ENCODE data around the gene LCN2. TPM values are rescaled to one million over a fixed set of nuclear protein-coding genes. Genes with fewer than 3 reads are reported as not detected.

LCN2 gene
- total RNA-seq, 2 experiments from 2014 or later, result not detected

- no peaks in the 10 kb centered on the region for H3K27me3 Mint-ChIP-seq
- ChIA-PET POLR2A (no interaction called here), CTCF (interaction anchor here (0.5 to 4.2 kb wide), 25 partner anchors 10 to 273 kb away, joined by 3 to 54 read pairs (median 4); partner anchors contain the start of genes EEIG1, PIP5KL1 and PTGES2)
- H3K4me1 Mint-ChIP-seq, result peaks cover 11% of the 10 kb centered on the region
- H3K36me3 Mint-ChIP-seq (ENCODE audit: low read depth), result peaks cover 3% of the 10 kb centered on the region
- H3K9me3 Mint-ChIP-seq, result no peaks in the 10 kb centered on the region
- peak; percentile 97 for DNase-seq
- peak overlapping the region; percentile 52 for H3K27ac Mint-ChIP-seq
- H3K4me3 Mint-ChIP-seq, result no peak overlapping the region
Measured at GRCh38 chr9:128117613-128118471, 31.4 kb upstream of the LCN2 start.

GRCh38 chr9:128118472-128118857 is 30.8 kb upstream of the LCN2 start:
- Mint-ChIP-seq H3K27ac (no peak overlapping the region), H3K36me3 (ENCODE audit: low read depth) (peaks cover 2% of the 10 kb centered on the region), H3K27me3 (no peaks in the 10 kb centered on the region), H3K4me3 (no peak overlapping the region), H3K9me3 (no peaks in the 10 kb centered on the region), H3K4me1 (peaks cover 11% of the 10 kb centered on the region)
- DNase-seq, result no peak
- POLR2A ChIA-PET, result no interaction called here
- CTCF ChIA-PET, result interaction anchor here (0.8 to 4.2 kb wide), 14 partner anchors 9 to 176 kb away, joined by 3 to 54 read pairs (median 6); partner anchors contain the start of genes EEIG1 and PTGES2

- no peaks in the 10 kb centered on the region for H3K9me3 Mint-ChIP-seq
- H3K27ac Mint-ChIP-seq, result no peak overlapping the region
- no peak overlapping the region for H3K4me3 Mint-ChIP-seq
- no peak for DNase-seq
- ChIA-PET CTCF (interaction anchor here (0.9 kb wide), 1 partner anchor 34 kb away, joined by 3 read pairs; no protein-coding TSS in a partner anchor), POLR2A (no interaction called here)
- no peaks in the 10 kb centered on the region for H3K36me3 Mint-ChIP-seq (ENCODE audit: low read depth)
- H3K27me3 Mint-ChIP-seq, result no peaks in the 10 kb centered on the region
- H3K4me1 Mint-ChIP-seq, result peaks cover 11% of the 10 kb centered on the region
Measured at GRCh38 chr9:128118971-128119665, 30.1 kb upstream of the LCN2 start.

- Mint-ChIP-seq H3K4me3 (no peak overlapping the region), H3K9me3 (no peaks in the 10 kb centered on the region), H3K27me3 (no peaks in the 10 kb centered on the region), H3K4me1 (peaks cover 19% of the 10 kb centered on the region), H3K36me3 (ENCODE audit: low read depth) (peaks cover 3% of the 10 kb centered on the region), H3K27ac (no peak overlapping the region)
- ChIA-PET POLR2A (no interaction called here), CTCF (interaction anchor here (0.7 to 0.9 kb wide), 2 partner anchors 33 to 1893 kb away, joined by 3 read pairs; no protein-coding TSS in a partner anchor)
- no peak for DNase-seq
Measured at GRCh38 chr9:128120061-128120740, 29.1 kb upstream of the LCN2 start.

- DNase-seq, result no peak
- Mint-ChIP-seq H3K27ac (no peak overlapping the region), H3K4me1 (peaks cover 26% of the 10 kb centered on the region), H3K4me3 (no peak overlapping the region), H3K27me3 (no peaks in the 10 kb centered on the region), H3K9me3 (no peaks in the 10 kb centered on the region), H3K36me3 (ENCODE audit: low read depth) (peaks cover 3% of the 10 kb centered on the region)
- ChIA-PET CTCF (interaction anchor here (0.7 kb wide), 1 partner anchor 1894 kb away, joined by 3 read pairs; no protein-coding TSS in a partner anchor), POLR2A (no interaction called here)
Measured at GRCh38 chr9:128120741-128121465, 28.4 kb upstream of the LCN2 start.

GRCh38 chr9:128121466-128121810 is 27.8 kb upstream of the LCN2 start:
- Mint-ChIP-seq H3K36me3 (ENCODE audit: low read depth) (peaks cover 3% of the 10 kb centered on the region), H3K4me3 (no peak overlapping the region), H3K27me3 (no peaks in the 10 kb centered on the region), H3K9me3 (no peaks in the 10 kb centered on the region), H3K27ac (no peak overlapping the region), H3K4me1 (peaks cover 31% of the 10 kb centered on the region)
- no peak for DNase-seq
- ChIA-PET CTCF (no interaction called here), POLR2A (no interaction called here)

GRCh38 chr9:128121924-128122808 is 27.1 kb upstream of the LCN2 start:
- POLR2A ChIA-PET, result no interaction called here
- no peak overlapping the region for H3K27ac Mint-ChIP-seq

GRCh38 chr9:128122809-128123175 is 26.5 kb upstream of the LCN2 start:
- no peaks in the 10 kb centered on the region for H3K27me3 Mint-ChIP-seq
- H3K4me3 Mint-ChIP-seq, result no peak overlapping the region
- no peak for DNase-seq
- no peak overlapping the region for H3K27ac Mint-ChIP-seq
- H3K9me3 Mint-ChIP-seq, result no peaks in the 10 kb centered on the region
- POLR2A ChIA-PET, result no interaction called here
- H3K36me3 Mint-ChIP-seq (ENCODE audit: low read depth), result peaks cover 3% of the 10 kb centered on the region
- H3K4me1 Mint-ChIP-seq, result peaks cover 28% of the 10 kb centered on the region
- CTCF ChIA-PET, result no interaction called here

More at GRCh38 chr9:128121924-128122808, 27.1 kb upstream of the LCN2 start:
- Mint-ChIP-seq H3K4me3 (no peak overlapping the region), H3K27me3 (no peaks in the 10 kb centered on the region), H3K4me1 (peaks cover 33% of the 10 kb centered on the region), H3K36me3 (ENCODE audit: low read depth) (peaks cover 3% of the 10 kb centered on the region), H3K9me3 (no peaks in the 10 kb centered on the region)
- CTCF ChIA-PET, result no interaction called here
- DNase-seq, result no peak

GRCh38 chr9:128123451-128124080 is 25.7 kb upstream of the LCN2 start:
- Mint-ChIP-seq H3K36me3 (ENCODE audit: low read depth) (peaks cover 6% of the 10 kb centered on the region), H3K4me1 (peaks cover 27% of the 10 kb centered on the region), H3K9me3 (no peaks in the 10 kb centered on the region), H3K4me3 (no peak overlapping the region), H3K27ac (no peak overlapping the region), H3K27me3 (no peaks in the 10 kb centered on the region)
- ChIA-PET CTCF (interaction anchor here (0.7 kb wide), 1 partner anchor 23 kb away, joined by 3 read pairs; no protein-coding TSS in a partner anchor), POLR2A (no interaction called here)
- no peak for DNase-seq

- Mint-ChIP-seq H3K27me3 (no peaks in the 10 kb centered on the region), H3K4me3 (peak overlapping the region; percentile 34), H3K4me1 (peaks cover 33% of the 10 kb centered on the region), H3K27ac (no peak overlapping the region), H3K36me3 (ENCODE audit: low read depth) (peaks cover 6% of the 10 kb centered on the region), H3K9me3 (no peaks in the 10 kb centered on the region)
- no peak for DNase-seq
- ChIA-PET CTCF (interaction anchor here (0.7 to 2.2 kb wide), 6 partner anchors 17 to 207 kb away, joined by 3 to 6 read pairs (median 3); partner anchors contain the start of gene ST6GALNAC4), POLR2A (no interaction called here)
Measured at GRCh38 chr9:128124451-128124850, 24.8 kb upstream of the LCN2 start.

- H3K9me3 Mint-ChIP-seq, result no peaks in the 10 kb centered on the region
- peak overlapping the region; percentile 13 for H3K27ac Mint-ChIP-seq
- ChIA-PET POLR2A (no interaction called here), CTCF (interaction anchor here (0.7 to 5.4 kb wide), 8 partner anchors 8 to 208 kb away, joined by 3 to 39 read pairs (median 4); partner anchors contain the start of gene ST6GALNAC4)
- H3K27me3 Mint-ChIP-seq, result no peaks in the 10 kb centered on the region
- H3K36me3 Mint-ChIP-seq (ENCODE audit: low read depth), result peaks cover 6% of the 10 kb centered on the region
- DNase-seq, result peak; percentile 53
- H3K4me1 Mint-ChIP-seq, result peaks cover 37% of the 10 kb centered on the region
- peak overlapping the region; percentile 34 for H3K4me3 Mint-ChIP-seq
Measured at GRCh38 chr9:128124873-128125579, 24.2 kb upstream of the LCN2 start.

Measured in activated CD4-positive, alpha-beta T cell treated with anti-CD3 and anti-CD28 coated beads, Interleukin-2, amount 10 ng/mL, durations not matched to agents 7 days and 5 days (primary cell).